GM12878 (cell line): ENCODE measurements around the gene CCDC141. TPM values are rescaled to one million over a fixed set of nuclear protein-coding genes. Genes with fewer than 3 reads are reported as not detected.

ENCODE experiments used
- ATAC-seq: fragments of 200-7000 bp; cut with Tn5 transposase; 3 replicates; pipeline ENCODE4 v1.9.1; 2020; ENCODE audit warnings: mild to moderate bottlenecking, moderate library complexity
- BruUV-seq: library from RNA; stranded (reverse); fragments of 400-500 nt; replicated peaks from 2 replicates; lab custom pipeline; 2021; lab: Mats Ljungman, UMichigan
- CTCF ChIA-PET: fragments of 300-600 bp; sonication (Branson Sonifier 250); formaldehyde crosslinking; extraction: SDS; loops from one replicate; lab custom pipeline; 2021; ENCODE audit warnings: inconsistent platforms; lab: Yijun Ruan, JAX
- POLR2A ChIA-PET: fragments of 350-600 bp; formaldehyde crosslinking; extraction: SDS; loops from one replicate; lab custom pipeline; 2021; ENCODE audit warnings: inconsistent platforms; lab: Charles Lee
- RAD21 ChIA-PET: fragments of 300-600 bp; sonication (Branson Sonifier 250); formaldehyde crosslinking; loops from one replicate; lab custom pipeline; 2023; ENCODE audit warnings: antibody characterized with exemption; ENCODE audit not compliant: unreplicated experiment; lab: Charles Lee
- SMC1A ChIA-PET: fragments of 300-600 bp; sonication (Branson Sonifier 250); formaldehyde crosslinking; loops from one replicate; lab custom pipeline; 2023; ENCODE audit not compliant: unreplicated experiment, uncharacterized antibody; lab: Charles Lee
- DNase-seq: peaks from one replicate; pipeline ENCODE4 v3.0.0-alpha.2; 2011; ENCODE audit warnings: low read depth, low spot score
- FAIRE-seq: peaks from 3 replicates; lab custom pipeline; 2011; peaks lifted over from hg19 to GRCh38; lab: Jason Lieb, UNC
- H2AFZ ChIP-seq: 2 replicates; pipeline ENCODE4 v1.6.0; 2011; ENCODE audit warnings: low read depth, low read length, control low read depth; ENCODE audit not compliant: control insufficient read depth
- H3K27ac ChIP-seq: 2 replicates; pipeline ENCODE4 v1.5.1; 2011; ENCODE audit warnings: control low read depth; ENCODE audit not compliant: control insufficient read depth, insufficient read depth
- H3K27me3 ChIP-seq, 2 experiments: replicated peaks in 1 of 2; 2 replicates each; pipeline versions ENCODE4 v1.6.0 to v1.6.1; 2011; ENCODE audit warnings: low read length in 1 of 2; ENCODE audit not compliant: control insufficient read depth in 2 of 2, insufficient read depth in 2 of 2
- H3K36me3 ChIP-seq, 2 experiments: 2 replicates each; pipeline ENCODE4 v1.5.1; 2011; ENCODE audit warnings: low read length in 1 of 2; ENCODE audit not compliant: control insufficient read depth in 2 of 2, insufficient read depth in 2 of 2
- H3K4me1 ChIP-seq: 2 replicates; pipeline ENCODE4 v1.6.1; 2011; ENCODE audit warnings: mild to moderate bottlenecking, low read length, moderate library complexity, mixed read lengths; ENCODE audit not compliant: control insufficient read depth, insufficient read depth
- H3K4me2 ChIP-seq: 2 replicates; pipeline ENCODE4 v1.6.0; 2011; ENCODE audit warnings: control low read depth; ENCODE audit not compliant: control insufficient read depth, insufficient read depth
- H3K4me3 ChIP-seq: fragments of 200-600 bp; sonication (generic); 2 replicates; pipeline ENCODE4 v1.5.1; 2016
- H3K79me2 ChIP-seq: 2 replicates; pipeline ENCODE4 v1.6.0; 2011; ENCODE audit warnings: low read length; ENCODE audit not compliant: control insufficient read depth, insufficient read depth
- H3K9ac ChIP-seq: 2 replicates; pipeline ENCODE4 v1.8.0; 2011; ENCODE audit warnings: low read length, control low read depth, mixed read lengths; ENCODE audit not compliant: control insufficient read depth, insufficient read depth
- H3K9me3 ChIP-seq: replicated peaks from 3 replicates; pipeline ENCODE4 v1.5.1; 2011; ENCODE audit warnings: mild to moderate bottlenecking, low read length; ENCODE audit not compliant: control insufficient read depth, insufficient read depth
- H4K20me1 ChIP-seq: 2 replicates; pipeline ENCODE4 v1.6.0; 2011; ENCODE audit not compliant: control insufficient read depth, insufficient read depth
- CUX1 ChIP-seq: IDR thresholded peaks from 2 replicates; pipeline ENCODE4 v1.6.1; 2012; ENCODE audit warnings: improper control_type of control experiment, low read depth, low read length; ENCODE audit not compliant: insufficient replicate concordance
- EGR1 ChIP-seq, 2 experiments: IDR thresholded peaks; 1 replicate in 1 of 2; 2 replicates in 1 of 2; pipeline ENCODE4 v1.6.1; 2011 to 2012; ENCODE audit warnings: low read depth in 2 of 2, low read length in 2 of 2, borderline replicate concordance in 1 of 2, mild to moderate bottlenecking in 1 of 2, moderate library complexity in 1 of 2
- HCFC1 ChIP-seq: fragments of 150-350 bp; IDR thresholded peaks from 2 replicates; pipeline ENCODE4 v1.6.1; 2014; ENCODE audit warnings: low read length
- WGBS: methylation state at CpG from one replicate; pipeline ENCODE4 v1.1.6; 2016; ENCODE audit warnings: low lambda C conversion rate; ENCODE audit not compliant: insufficient replicate concordance, insufficient coverage; ENCODE audit errors: missing lambda C conversion rate; 5-methylcytosine and 5-hydroxymethylcytosine counted together
- in situ Hi-C: fragments of 300-500 bp; cut with MboI; formaldehyde crosslinking; loops from 9 replicates; pipeline ENCODE4 v1.14.3; 2018; ENCODE audit warnings: mixed read lengths
- intact Hi-C: fragments of 100-400 bp; cut with micrococcal nuclease; formaldehyde crosslinking; loops from one replicate; pipeline ENCODE4 v1.14.2; 2022; ENCODE audit not compliant: unreplicated experiment
- polyA plus RNA-seq, 11 experiments: library from polyadenylated mRNA; depleted of rRNA in 4 of 11; unstranded in 6 of 11; stranded (reverse) in 5 of 11; fragments of >200 nt; fragmentation: Nextera tagmentation in 4 of 11; fragmentation: Illumina TruSeq in 1 of 11; extraction: Ambion mirVana in 4 of 11; extraction: Trizol in 1 of 11; gene quantifications; 1 replicate in 1 of 11; 2 replicates in 10 of 11; pipeline versions ENCODE4 v1.2.1 to v1.2.3, GENCODE V29; 2011 to 2016; ENCODE audit warnings: inconsistent platforms in 2 of 11, missing spikeins in 2 of 11, low read depth in 1 of 11
- total RNA-seq, 4 experiments: library from RNA; depleted of rRNA in 3 of 4; stranded (reverse); fragments of >200 nt in 3 of 4; fragmentation: Illumina TruSeq in 1 of 4; extraction: Trizol in 1 of 4; gene quantifications; 2 replicates each; pipeline versions ENCODE4 v1.2.1 to v1.2.3, GENCODE V29; 2013 to 2021

Gene CCDC141
- total and polyA plus RNA-seq, 10 of the 15 experiments (the other 5 are each of a cell fraction or from before 2014, with no cell fraction given), result 0.84 to 12.5 (median 3.6) TPM

GRCh38 chr2:178924817-178925216, 125.1 kb downstream of the CCDC141 start:
- Histone ChIP-seq H3K79me2 (no peaks in the 10 kb centered on the region), H3K4me1 (peaks cover 14% of the 10 kb centered on the region), H3K4me3 (no peak overlapping the region), H3K27me3 (no peaks in the 10 kb centered on the region), H3K27ac (no peak overlapping the region), H4K20me1 (no peaks in the 10 kb centered on the region), H2AFZ (no peak overlapping the region)
- CTCF ChIA-PET, result interaction anchor here (0.7 to 2.6 kb wide), 4 partner anchors 9 to 205 kb away, joined by 4 to 7 read pairs (median 6); no protein-coding TSS in a partner anchor
- no peak for DNase-seq
- SMC1A ChIA-PET, result interaction anchor here (1.0 to 6.2 kb wide), 6 partner anchors 8 to 205 kb away, joined by 3 to 40 read pairs (median 4); no protein-coding TSS in a partner anchor
- no TSS peak for BruUV-seq
- WGBS, result 95% methylated on average over 1 of the region's 1 CpG
- no peak for ATAC-seq
- TF ChIP-seq CUX1 (no peak), EGR1 (IDR thresholded peaks at IDR 0.05; ENCODE audit: borderline replicate concordance in 1 of 2, low read depth in 2 of 2, low read length in 2 of 2) (no peak), HCFC1 (no peak)
- TF ChIP-seq, all 136 proteins: peak for 0
- Histone ChIP-seq H3K9ac (no peak overlapping the region), H3K9me3 (no peaks in the 10 kb centered on the region), H3K36me3 (no peaks in the 10 kb centered on the region), H3K4me2 (no peak overlapping the region)
- intact Hi-C loops, result no loop called here
- POLR2A ChIA-PET, result interaction anchor here (0.7 to 1.5 kb wide), 2 partner anchors 125 to 182 kb away, joined by 3 read pairs; partner anchors contain the start of gene CCDC141
- no peak for FAIRE-seq
- in situ Hi-C loops, result no loop called here
- RAD21 ChIA-PET, result interaction anchor here (5.5 kb wide), 1 partner anchor 204 kb away, joined by 32 read pairs; no protein-coding TSS in a partner anchor
